SK-N-SH treated with all-trans-retinoic acid at 6 μM for 48 hours (cell line): ENCODE results near the gene SLC44A5.
"Not testable (repeated sequence)": the region's sequence is repeated elsewhere in the genome, so short reads cannot be mapped to it uniquely, and the experiment has no call there.

Experiments
- ATAC-seq: fragments of 200-7000 bp; cut with Tn5 transposase; 3 replicates; pipeline ENCODE4 v1.9.1; 2020; ENCODE audit warnings: mild to moderate bottlenecking, moderate library complexity
- ARNTL ChIP-seq: fragments of 450-650 bp; formaldehyde crosslinking; IDR thresholded peaks from 2 replicates; pipeline ENCODE4 v1.5.0; 2020; ENCODE audit warnings: low read depth, mild to moderate bottlenecking, moderate library complexity, borderline replicate concordance
- BACH2 ChIP-seq: fragments of 250-450 bp; sonication (Bioruptor Pico); IDR thresholded peaks from 2 replicates; pipeline ENCODE4 v1.9.0; 2021; ENCODE audit warnings: mild to moderate bottlenecking, borderline replicate concordance
- CSDC2 ChIP-seq: fragments of 250-450 bp; sonication (Bioruptor Pico); IDR thresholded peaks from 2 replicates; pipeline ENCODE4 v1.5.0; 2020; ENCODE audit warnings: mild to moderate bottlenecking, moderate library complexity
- ESRRG ChIP-seq: fragments of 250-450 bp; sonication (Bioruptor Pico); IDR thresholded peaks from 2 replicates; pipeline ENCODE4 v1.6.1; 2021; ENCODE audit warnings: mild to moderate bottlenecking
- GLIS3 ChIP-seq: fragments of 250-450 bp; sonication (Bioruptor Pico); IDR thresholded peaks from 2 replicates; pipeline ENCODE4 v1.5.0; 2020; ENCODE audit warnings: mild to moderate bottlenecking, moderate library complexity
- ISL1 ChIP-seq: fragments of 250-450 bp; sonication (Bioruptor Pico); IDR thresholded peaks from 2 replicates; pipeline ENCODE4 v2.1.2; 2022; ENCODE audit warnings: mild to moderate bottlenecking, moderate library complexity
- OSR1 ChIP-seq: fragments of 250-450 bp; sonication (Bioruptor Pico); IDR thresholded peaks from 2 replicates; pipeline ENCODE4 v1.8.0; 2022; ENCODE audit warnings: moderate library complexity, mild to moderate bottlenecking, inconsistent platforms
- PPARA ChIP-seq: fragments of 250-450 bp; sonication (Bioruptor Pico); IDR thresholded peaks from 2 replicates; pipeline ENCODE4 v1.5.0; 2020; ENCODE audit warnings: mild to moderate bottlenecking, borderline replicate concordance
- RARB ChIP-seq: fragments of 250-450 bp; sonication (Bioruptor Pico); IDR thresholded peaks from 2 replicates; pipeline ENCODE4 v1.8.0; 2021; ENCODE audit warnings: mild to moderate bottlenecking, moderate library complexity
- SNAI2 ChIP-seq: fragments of 250-450 bp; sonication (Bioruptor Pico); IDR thresholded peaks from 2 replicates; pipeline ENCODE4 v1.5.0; 2020; ENCODE audit warnings: mild to moderate bottlenecking, moderate library complexity
- TCF4 ChIP-seq: fragments of 250-450 bp; sonication (Bioruptor Pico); IDR thresholded peaks from 2 replicates; pipeline ENCODE4 v1.8.0; 2021; ENCODE audit warnings: mild to moderate bottlenecking, moderate library complexity, borderline replicate concordance
- TOX ChIP-seq: fragments of 250-450 bp; sonication (Bioruptor Pico); IDR thresholded peaks from 2 replicates; pipeline ENCODE4 v1.8.0; 2021; ENCODE audit warnings: mild to moderate bottlenecking, moderate library complexity, borderline replicate concordance
- ZC3H10 ChIP-seq: fragments of 250-450 bp; sonication (Bioruptor Pico); IDR thresholded peaks from 2 replicates; pipeline ENCODE4 v1.5.1; 2021; ENCODE audit warnings: mild to moderate bottlenecking, moderate library complexity
- ZFP3 ChIP-seq: fragments of 250-450 bp; sonication (Bioruptor Pico); IDR thresholded peaks from 2 replicates; pipeline ENCODE4 v1.5.0; 2020; ENCODE audit warnings: mild to moderate bottlenecking, moderate library complexity
- ZFP30 ChIP-seq: fragments of 450-650 bp; formaldehyde crosslinking; IDR thresholded peaks from 2 replicates; pipeline ENCODE4 v1.5.0; 2022; ENCODE audit warnings: mild to moderate bottlenecking, moderate library complexity
- ZNF565 ChIP-seq: fragments of 450-650 bp; formaldehyde crosslinking; conservative IDR thresholded peaks from 2 replicates; pipeline ENCODE4 v1.5.0; 2020; ENCODE audit warnings: low read depth, mild to moderate bottlenecking, moderate library complexity
- TF ChIP-seq, protein P1 (sequence below): fragments of 250-450 bp; sonication (Bioruptor Pico); IDR thresholded peaks from 2 replicates; pipeline ENCODE4 v1.5.0; 2020; ENCODE audit warnings: mild to moderate bottlenecking, moderate library complexity
- TF ChIP-seq, protein P2 (sequence below): fragments of 250-450 bp; sonication (Bioruptor Pico); IDR thresholded peaks from 2 replicates; pipeline ENCODE4 v1.5.1; 2021; ENCODE audit warnings: mild to moderate bottlenecking, moderate library complexity
- TF ChIP-seq, protein P3 (sequence below): fragments of 250-450 bp; sonication (Bioruptor Pico); IDR thresholded peaks from 2 replicates; pipeline ENCODE4 v1.8.0; 2021; ENCODE audit warnings: low read depth, mild to moderate bottlenecking, moderate library complexity, borderline replicate concordance
- TF ChIP-seq, protein P4 (sequence below): fragments of 250-450 bp; sonication (Bioruptor Pico); IDR thresholded peaks from 2 replicates; pipeline ENCODE4 v1.5.1; 2020; ENCODE audit warnings: low read depth, mild to moderate bottlenecking, moderate library complexity
- TF ChIP-seq, protein P5 (sequence below): fragments of 250-450 bp; sonication (Bioruptor Pico); IDR thresholded peaks from 2 replicates; pipeline ENCODE4 v1.8.0; 2020; ENCODE audit warnings: mild to moderate bottlenecking, moderate library complexity, borderline replicate concordance

The SLC44A5 gene

DNA sequence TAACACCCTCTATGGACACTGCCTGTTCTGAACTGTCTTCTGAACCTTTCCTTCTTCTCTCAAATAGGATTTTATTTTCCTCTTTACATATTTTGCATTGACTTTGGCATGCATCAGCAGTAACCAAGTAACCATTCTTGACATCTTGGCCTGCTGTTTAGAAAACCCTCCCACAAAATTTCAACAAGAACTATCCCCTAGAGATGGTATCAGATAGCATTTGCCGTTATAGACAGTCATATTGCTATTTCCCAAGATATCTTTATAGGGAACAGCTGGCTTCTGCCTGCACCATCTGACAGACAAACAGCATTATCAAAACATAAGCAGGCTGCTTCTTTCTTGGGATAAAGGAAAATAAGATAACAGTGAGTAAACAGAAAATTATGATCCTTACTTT, 422.0 kb downstream of the SLC44A5 start:
- TF ChIP-seq RARB (CRISPR knock-in tag) (no peak), ZNF565 (no peak), ZFP3 (no peak), PPARA (no peak), CSDC2 (CRISPR knock-in tag) (no peak), BACH2 (CRISPR knock-in tag) (no peak), TCF4 (no peak; the same call in 1 of the 2 replicates), TOX (CRISPR knock-in tag) (no peak), ARNTL (CRISPR knock-in tag) (no peak), ZC3H10 (CRISPR knock-in tag) (no peak), SNAI2 (CRISPR knock-in tag) (no peak), ESRRG (CRISPR knock-in tag) (no peak)
- TF ChIP-seq, protein P1, sequence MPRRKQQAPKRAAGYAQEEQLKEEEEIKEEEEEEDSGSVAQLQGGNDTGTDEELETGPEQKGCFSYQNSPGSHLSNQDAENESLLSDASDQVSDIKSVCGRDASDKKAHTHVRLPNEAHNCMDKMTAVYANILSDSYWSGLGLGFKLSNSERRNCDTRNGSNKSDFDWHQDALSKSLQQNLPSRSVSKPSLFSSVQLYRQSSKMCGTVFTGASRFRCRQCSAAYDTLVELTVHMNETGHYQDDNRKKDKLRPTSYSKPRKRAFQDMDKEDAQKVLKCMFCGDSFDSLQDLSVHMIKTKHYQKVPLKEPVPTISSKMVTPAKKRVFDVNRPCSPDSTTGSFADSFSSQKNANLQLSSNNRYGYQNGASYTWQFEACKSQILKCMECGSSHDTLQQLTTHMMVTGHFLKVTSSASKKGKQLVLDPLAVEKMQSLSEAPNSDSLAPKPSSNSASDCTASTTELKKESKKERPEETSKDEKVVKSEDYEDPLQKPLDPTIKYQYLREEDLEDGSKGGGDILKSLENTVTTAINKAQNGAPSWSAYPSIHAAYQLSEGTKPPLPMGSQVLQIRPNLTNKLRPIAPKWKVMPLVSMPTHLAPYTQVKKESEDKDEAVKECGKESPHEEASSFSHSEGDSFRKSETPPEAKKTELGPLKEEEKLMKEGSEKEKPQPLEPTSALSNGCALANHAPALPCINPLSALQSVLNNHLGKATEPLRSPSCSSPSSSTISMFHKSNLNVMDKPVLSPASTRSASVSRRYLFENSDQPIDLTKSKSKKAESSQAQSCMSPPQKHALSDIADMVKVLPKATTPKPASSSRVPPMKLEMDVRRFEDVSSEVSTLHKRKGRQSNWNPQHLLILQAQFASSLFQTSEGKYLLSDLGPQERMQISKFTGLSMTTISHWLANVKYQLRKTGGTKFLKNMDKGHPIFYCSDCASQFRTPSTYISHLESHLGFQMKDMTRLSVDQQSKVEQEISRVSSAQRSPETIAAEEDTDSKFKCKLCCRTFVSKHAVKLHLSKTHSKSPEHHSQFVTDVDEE (CRISPR knock-in tag) = no peak
- TF ChIP-seq, protein P2, sequence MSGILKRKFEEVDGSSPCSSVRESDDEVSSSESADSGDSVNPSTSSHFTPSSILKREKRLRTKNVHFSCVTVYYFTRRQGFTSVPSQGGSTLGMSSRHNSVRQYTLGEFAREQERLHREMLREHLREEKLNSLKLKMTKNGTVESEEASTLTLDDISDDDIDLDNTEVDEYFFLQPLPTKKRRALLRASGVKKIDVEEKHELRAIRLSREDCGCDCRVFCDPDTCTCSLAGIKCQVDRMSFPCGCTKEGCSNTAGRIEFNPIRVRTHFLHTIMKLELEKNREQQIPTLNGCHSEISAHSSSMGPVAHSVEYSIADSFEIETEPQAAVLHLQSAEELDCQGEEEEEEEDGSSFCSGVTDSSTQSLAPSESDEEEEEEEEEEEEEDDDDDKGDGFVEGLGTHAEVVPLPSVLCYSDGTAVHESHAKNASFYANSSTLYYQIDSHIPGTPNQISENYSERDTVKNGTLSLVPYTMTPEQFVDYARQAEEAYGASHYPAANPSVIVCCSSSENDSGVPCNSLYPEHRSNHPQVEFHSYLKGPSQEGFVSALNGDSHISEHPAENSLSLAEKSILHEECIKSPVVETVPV (CRISPR knock-in tag) = no peak
- TF ChIP-seq, protein P3, sequence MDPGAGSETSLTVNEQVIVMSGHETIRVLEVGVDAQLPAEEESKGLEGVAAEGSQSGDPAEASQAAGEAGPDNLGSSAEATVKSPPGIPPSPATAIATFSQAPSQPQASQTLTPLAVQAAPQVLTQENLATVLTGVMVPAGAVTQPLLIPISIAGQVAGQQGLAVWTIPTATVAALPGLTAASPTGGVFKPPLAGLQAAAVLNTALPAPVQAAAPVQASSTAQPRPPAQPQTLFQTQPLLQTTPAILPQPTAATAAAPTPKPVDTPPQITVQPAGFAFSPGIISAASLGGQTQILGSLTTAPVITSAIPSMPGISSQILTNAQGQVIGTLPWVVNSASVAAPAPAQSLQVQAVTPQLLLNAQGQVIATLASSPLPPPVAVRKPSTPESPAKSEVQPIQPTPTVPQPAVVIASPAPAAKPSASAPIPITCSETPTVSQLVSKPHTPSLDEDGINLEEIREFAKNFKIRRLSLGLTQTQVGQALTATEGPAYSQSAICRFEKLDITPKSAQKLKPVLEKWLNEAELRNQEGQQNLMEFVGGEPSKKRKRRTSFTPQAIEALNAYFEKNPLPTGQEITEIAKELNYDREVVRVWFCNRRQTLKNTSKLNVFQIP (CRISPR knock-in tag) = no peak
- TF ChIP-seq, protein P4, sequence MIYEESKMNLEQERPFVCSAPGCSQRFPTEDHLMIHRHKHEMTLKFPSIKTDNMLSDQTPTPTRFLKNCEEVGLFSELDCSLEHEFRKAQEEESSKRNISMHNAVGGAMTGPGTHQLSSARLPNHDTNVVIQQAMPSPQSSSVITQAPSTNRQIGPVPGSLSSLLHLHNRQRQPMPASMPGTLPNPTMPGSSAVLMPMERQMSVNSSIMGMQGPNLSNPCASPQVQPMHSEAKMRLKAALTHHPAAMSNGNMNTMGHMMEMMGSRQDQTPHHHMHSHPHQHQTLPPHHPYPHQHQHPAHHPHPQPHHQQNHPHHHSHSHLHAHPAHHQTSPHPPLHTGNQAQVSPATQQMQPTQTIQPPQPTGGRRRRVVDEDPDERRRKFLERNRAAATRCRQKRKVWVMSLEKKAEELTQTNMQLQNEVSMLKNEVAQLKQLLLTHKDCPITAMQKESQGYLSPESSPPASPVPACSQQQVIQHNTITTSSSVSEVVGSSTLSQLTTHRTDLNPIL (CRISPR knock-in tag) = no peak
- ATAC-seq = no peak

DNA sequence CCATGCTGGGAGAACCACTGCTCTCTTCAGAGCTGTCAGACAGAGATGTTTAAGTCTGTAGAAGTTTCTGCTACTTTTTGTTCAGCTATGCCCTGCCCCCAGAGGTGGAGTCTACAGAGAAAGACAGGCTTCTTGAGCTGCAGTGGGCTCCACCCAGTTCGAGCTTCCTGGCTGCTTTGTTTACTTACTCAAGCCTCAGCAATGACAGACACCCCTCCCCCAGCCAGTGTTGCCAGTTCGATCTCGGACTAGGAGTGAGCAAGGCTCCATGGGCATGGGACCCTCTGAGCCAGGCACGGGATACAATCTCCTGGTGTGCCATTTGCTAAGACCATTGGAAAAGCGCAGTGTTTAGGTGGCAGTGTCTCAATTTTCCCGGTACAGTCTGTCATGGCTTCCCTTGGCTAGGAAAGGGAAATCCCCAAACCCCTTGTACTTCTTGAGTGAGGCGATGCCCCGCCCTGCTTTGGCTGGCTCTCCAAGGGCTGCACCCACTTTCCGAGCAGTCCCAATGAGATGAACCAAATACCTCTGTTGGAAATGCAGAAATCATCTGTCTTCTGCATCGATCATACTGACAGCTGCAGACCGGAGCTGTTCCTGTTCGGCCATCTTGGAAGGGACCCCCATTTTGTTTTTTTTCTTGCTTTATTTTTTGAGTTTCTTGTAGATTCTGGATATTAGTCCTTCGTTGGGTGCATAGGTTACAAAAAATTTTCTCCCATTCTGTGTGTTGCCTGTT, 429.5 kb downstream of the SLC44A5 start:
- ATAC-seq = not testable (repeated sequence)

DNA sequence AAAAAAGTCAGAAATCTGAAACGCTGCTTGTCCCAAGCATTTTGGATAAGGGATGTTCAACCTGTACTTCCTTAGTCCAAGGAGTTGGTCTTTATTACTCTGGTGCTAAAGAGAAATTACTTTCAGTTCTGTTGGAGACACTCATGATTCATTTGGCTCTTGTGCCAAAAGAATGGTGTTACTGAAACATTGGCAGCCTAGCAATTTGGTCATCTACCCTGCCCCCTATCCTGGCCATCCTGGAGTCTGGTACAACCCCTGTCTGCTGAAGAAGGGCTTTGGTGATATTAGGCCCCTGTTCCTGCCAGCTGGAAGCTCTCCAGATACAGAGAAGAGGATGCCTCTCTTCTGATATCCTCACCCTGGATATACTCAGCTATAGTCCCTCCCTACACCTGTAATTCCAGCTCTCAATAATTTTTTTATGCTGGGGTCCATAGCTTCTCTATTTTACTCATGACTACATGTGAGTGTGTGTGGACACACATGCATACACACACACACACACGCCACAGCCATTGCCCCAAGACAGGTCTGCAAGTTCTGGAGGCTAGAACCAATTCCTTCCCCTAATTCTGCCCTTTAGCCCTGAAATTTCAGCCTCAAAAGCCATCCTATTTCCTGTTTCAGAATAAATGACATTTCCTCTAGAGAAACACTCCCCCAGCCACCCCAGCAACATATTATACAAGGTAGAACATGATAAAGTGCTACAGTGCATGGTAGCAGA, 436.7 kb downstream of the SLC44A5 start:
- no peak for ATAC-seq
- no peak for TF ChIP-seq ZC3H10 (CRISPR knock-in tag)
- TF ChIP-seq PPARA = no peak
- TF ChIP-seq ARNTL (CRISPR knock-in tag) = no peak
- no peak for TF ChIP-seq ISL1
- TF ChIP-seq ZFP30 (CRISPR knock-in tag) = no peak
- no peak for TF ChIP-seq GLIS3 (CRISPR knock-in tag)
- TF ChIP-seq TCF4 = no peak
- TF ChIP-seq, protein P5, sequence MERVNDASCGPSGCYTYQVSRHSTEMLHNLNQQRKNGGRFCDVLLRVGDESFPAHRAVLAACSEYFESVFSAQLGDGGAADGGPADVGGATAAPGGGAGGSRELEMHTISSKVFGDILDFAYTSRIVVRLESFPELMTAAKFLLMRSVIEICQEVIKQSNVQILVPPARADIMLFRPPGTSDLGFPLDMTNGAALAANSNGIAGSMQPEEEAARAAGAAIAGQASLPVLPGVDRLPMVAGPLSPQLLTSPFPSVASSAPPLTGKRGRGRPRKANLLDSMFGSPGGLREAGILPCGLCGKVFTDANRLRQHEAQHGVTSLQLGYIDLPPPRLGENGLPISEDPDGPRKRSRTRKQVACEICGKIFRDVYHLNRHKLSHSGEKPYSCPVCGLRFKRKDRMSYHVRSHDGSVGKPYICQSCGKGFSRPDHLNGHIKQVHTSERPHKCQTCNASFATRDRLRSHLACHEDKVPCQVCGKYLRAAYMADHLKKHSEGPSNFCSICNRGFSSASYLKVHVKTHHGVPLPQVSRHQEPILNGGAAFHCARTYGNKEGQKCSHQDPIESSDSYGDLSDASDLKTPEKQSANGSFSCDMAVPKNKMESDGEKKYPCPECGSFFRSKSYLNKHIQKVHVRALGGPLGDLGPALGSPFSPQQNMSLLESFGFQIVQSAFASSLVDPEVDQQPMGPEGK = no peak
- no peak for TF ChIP-seq ZNF565
- TF ChIP-seq CSDC2 (CRISPR knock-in tag) = no peak
- no peak for TF ChIP-seq ESRRG (CRISPR knock-in tag)
- no peak for TF ChIP-seq OSR1 (CRISPR knock-in tag)
